AG09309 (cell line): Measurements from ENCODE around the gene SLCO1B3.

Source experiments
- DNase-seq: peaks from one replicate; pipeline ENCODE4 v3.0.0-alpha.2; 2010; ENCODE audit warnings: low read depth
- H3K4me3 ChIP-seq: 2 replicates; pipeline ENCODE4 v1.5.1; 2011; ENCODE audit warnings: mild to moderate bottlenecking, low read depth, low read length, moderate library complexity; ENCODE audit not compliant: control insufficient read depth
- TF ChIP-seq, protein P1 (sequence below): IDR thresholded peaks from 2 replicates; pipeline ENCODE4 v1.5.1; 2011; ENCODE audit warnings: mild to moderate bottlenecking, low read depth, low read length, inconsistent platforms; ENCODE audit not compliant: insufficient read depth, control insufficient read depth; ENCODE audit errors: missing control alignments

The SLCO1B3 gene

DNA sequence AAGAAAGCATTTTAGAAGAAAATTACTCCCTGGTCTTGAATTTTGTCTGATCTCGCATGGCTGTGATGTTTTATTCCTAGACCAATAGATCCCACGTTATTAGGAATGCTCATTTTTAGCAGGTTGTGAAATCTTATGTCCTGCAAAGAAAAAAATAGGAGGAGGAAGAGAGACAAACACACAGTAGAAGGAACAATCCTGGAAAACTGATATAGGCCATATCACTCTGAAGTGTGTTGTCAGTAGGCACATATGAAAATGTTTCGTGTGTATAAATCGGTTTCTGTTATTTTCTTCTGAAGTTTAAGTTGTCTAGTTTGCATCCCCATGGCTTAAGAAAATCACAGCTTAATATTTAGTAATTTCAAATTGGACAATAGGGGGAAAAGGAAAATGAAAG is 12.4 kb downstream of the SLCO1B3 start:
- TF ChIP-seq, protein P1, sequence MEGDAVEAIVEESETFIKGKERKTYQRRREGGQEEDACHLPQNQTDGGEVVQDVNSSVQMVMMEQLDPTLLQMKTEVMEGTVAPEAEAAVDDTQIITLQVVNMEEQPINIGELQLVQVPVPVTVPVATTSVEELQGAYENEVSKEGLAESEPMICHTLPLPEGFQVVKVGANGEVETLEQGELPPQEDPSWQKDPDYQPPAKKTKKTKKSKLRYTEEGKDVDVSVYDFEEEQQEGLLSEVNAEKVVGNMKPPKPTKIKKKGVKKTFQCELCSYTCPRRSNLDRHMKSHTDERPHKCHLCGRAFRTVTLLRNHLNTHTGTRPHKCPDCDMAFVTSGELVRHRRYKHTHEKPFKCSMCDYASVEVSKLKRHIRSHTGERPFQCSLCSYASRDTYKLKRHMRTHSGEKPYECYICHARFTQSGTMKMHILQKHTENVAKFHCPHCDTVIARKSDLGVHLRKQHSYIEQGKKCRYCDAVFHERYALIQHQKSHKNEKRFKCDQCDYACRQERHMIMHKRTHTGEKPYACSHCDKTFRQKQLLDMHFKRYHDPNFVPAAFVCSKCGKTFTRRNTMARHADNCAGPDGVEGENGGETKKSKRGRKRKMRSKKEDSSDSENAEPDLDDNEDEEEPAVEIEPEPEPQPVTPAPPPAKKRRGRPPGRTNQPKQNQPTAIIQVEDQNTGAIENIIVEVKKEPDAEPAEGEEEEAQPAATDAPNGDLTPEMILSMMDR, result no peak
- no peak overlapping the region for H3K4me3 ChIP-seq
- no peak for DNase-seq

DNA sequence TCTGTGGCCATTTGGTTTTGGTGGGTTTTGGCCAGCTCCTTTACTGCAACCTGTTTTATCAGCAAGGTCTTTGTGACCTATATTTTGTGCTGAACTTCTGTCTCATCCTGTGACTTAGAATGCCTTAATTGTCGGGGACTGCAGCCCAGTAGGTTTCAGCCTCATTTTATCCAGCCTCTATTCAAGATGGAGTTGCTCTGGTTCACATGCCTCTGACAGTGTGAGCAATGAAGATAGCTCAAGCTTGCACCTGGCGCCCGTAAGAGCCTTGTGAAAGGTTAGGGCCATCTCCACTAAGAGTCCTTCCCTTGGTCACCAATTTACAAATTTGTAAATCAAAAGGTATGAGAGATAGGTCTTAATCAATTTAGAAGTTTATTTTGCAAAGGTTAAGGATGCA is 19.4 kb downstream of the SLCO1B3 start:
- TF ChIP-seq, protein P1, result no peak
- H3K4me3 ChIP-seq, result no peak overlapping the region
- DNase-seq, result no peak

DNA sequence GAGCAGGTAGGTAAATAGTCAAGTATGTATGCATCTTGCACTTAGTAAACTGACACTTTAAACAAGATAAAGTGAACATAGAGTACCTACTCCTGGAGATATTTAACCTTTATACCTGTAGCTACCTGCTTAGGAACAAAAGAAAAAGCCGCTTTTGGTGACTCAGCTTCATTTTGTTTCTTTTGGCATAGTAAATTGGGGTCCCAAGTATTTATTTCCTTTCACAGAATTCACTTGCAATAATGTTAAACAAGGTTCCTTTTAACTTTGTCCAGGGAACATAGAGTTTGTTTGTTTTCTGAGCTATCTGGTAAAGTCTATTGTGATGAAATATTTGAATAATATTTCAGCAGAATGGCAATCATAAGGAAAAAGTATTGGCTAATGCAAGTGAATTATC is 20.0 kb downstream of the SLCO1B3 start:
- H3K4me3 ChIP-seq, result no peak overlapping the region
- DNase-seq, result no peak
- TF ChIP-seq, protein P1, result no peak

DNA sequence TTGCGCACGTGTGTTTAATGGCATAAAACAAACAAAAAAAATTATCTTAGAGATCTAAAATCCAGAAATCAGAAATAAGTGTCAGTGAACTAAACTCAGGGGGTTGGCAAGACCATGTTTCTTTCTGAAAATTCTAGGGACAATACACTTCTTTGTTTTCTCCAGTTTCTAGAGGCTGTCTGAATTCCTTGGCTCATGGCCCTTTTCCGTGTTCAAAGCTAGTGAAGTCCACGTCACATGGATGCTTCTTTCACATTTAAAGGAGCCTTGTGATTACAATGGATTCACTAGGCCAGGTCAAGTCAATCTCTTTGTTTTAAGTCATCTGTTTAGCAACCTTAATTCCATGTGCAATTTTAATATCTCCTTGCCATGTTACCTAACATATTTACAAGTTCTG is 22.4 kb downstream of the SLCO1B3 start:
- DNase-seq, result no peak
- TF ChIP-seq, protein P1, result no peak
- H3K4me3 ChIP-seq, result no peak overlapping the region

DNA sequence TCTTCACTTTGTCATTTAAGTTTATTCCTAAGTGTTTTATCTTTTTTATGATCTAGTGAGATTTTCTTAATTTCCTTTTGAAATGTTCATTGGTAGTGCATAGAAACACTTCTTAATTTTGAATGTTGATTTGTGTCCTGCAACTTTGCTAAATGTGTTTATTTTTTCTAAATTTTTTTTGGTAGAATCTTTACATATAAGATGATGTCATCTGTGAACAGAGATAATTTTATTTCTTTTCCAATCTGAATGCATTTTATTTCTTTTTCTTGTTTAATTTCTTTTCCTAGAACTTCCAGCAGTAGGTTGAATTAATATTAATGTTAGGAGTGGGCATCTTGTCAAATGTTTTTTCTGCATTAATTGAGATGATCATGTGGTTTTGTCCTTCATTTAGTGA is 42.1 kb downstream of the SLCO1B3 start:
- no peak overlapping the region for H3K4me3 ChIP-seq
- no peak for DNase-seq
- TF ChIP-seq, protein P1, result no peak

DNA sequence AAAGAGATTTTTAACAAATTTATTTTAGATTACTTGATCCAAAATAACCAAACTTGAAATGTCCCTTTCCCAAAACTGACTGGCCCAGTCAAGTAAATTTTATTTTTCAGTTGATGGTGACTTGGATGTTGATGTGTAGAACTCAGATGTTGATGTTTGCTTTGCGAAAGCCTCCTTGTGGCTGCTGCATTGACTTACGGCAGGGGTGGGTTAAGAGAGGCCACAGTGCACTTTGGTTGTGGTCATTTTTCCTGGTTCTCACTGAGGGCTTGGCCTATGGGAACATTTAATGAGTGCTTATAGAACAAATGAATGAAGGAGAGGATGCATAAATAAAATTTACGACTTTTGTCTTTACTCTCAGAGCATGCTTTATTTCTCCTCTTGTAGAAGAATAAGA is 52.6 kb downstream of the SLCO1B3 start:
- TF ChIP-seq, protein P1, result no peak
- H3K4me3 ChIP-seq, result no peak overlapping the region
- DNase-seq, result no peak

DNA sequence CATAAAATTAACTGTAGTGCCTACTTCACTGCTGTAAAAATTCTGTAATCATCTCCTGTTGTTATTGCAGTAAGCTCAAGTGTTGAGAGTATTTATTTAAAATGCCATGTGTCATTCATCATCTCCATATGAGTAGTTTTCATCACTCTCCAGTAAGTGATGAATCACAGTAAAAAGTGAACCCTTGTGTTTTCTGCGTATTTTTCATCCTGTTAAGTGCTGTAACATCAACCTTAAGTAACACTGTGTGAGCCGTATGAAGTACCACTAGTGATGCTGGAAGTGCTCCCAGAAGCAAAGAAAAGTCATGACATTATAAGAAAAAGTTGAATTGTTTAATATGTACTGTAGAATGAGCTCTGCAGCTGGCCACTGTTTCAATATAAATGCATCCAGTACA is 55.4 kb downstream of the SLCO1B3 start:
- no peak overlapping the region for H3K4me3 ChIP-seq
- no peak for DNase-seq
- TF ChIP-seq, protein P1, result no peak
